ENCODE measurements around the gene KDM3B.

KDM3B gene

DNA sequence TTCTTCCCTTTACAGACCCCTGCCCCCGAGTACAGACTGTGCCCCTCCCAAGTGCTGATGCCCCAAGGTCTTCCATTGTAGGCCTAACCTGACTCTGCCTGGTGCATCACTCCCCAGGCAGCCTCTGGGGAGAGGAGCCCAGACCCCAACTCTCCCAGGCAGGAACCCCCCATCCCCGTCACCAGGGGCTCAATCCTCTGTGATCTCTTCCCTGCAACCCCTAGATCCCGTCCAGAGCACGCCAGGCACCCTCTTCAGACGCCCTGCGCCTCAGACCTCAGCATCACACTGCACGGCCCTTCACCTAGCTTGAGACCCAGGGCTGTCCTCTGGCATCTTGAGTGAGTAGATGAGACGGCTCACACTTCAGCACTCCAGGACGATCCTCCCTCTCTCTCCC, 106.4 kb downstream of the KDM3B start:
- no peaks in the 10 kb centered on the region for H3K9me2 ChIP-seq (replicated peaks; ENCODE audit: low read depth, low read length)
- H3F3A ChIP-seq (ENCODE audit: low read depth) = no peaks in the 10 kb centered on the region
- H3K4me2 ChIP-seq (ENCODE audit: low read depth, low read length, poor library complexity, severe bottlenecking) = peak overlapping the region; percentile 26
- H4K20me1 ChIP-seq (ENCODE audit: insufficient read depth, low read length, poor library complexity, severe bottlenecking) = no peaks in the 10 kb centered on the region
- H3K9ac ChIP-seq (ENCODE audit: low read depth, low read length, poor library complexity, severe bottlenecking) = peak overlapping the region; percentile 50
- H3K36me3 ChIP-seq (ENCODE audit: insufficient read depth, low read length) = no peaks in the 10 kb centered on the region
- TF ChIP-seq, protein P1, sequence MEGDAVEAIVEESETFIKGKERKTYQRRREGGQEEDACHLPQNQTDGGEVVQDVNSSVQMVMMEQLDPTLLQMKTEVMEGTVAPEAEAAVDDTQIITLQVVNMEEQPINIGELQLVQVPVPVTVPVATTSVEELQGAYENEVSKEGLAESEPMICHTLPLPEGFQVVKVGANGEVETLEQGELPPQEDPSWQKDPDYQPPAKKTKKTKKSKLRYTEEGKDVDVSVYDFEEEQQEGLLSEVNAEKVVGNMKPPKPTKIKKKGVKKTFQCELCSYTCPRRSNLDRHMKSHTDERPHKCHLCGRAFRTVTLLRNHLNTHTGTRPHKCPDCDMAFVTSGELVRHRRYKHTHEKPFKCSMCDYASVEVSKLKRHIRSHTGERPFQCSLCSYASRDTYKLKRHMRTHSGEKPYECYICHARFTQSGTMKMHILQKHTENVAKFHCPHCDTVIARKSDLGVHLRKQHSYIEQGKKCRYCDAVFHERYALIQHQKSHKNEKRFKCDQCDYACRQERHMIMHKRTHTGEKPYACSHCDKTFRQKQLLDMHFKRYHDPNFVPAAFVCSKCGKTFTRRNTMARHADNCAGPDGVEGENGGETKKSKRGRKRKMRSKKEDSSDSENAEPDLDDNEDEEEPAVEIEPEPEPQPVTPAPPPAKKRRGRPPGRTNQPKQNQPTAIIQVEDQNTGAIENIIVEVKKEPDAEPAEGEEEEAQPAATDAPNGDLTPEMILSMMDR (conservative IDR thresholded peaks at IDR 0.05; ENCODE audit: low read length) = no peak
- no peak for TF ChIP-seq EZH2phosphoT487 (IDR thresholded peaks at IDR 0.05; ENCODE audit: borderline replicate concordance)
- H3K27me3 ChIP-seq (ENCODE audit: insufficient read depth, low read length, poor library complexity, severe bottlenecking) = no peaks in the 10 kb centered on the region
- H3K4me3 ChIP-seq (ENCODE audit: low read length, poor library complexity, severe bottlenecking) = no peak overlapping the region
- peak overlapping the region; percentile 53; the same call in 1 of the 2 replicates for H2AFZ ChIP-seq (ENCODE audit: low read length)
- no peaks in the 10 kb centered on the region for H3K79me2 ChIP-seq (ENCODE audit: insufficient read depth, low read length)
- H3K9me3 ChIP-seq (ENCODE audit: insufficient read depth, low read depth, low read length) = no peaks in the 10 kb centered on the region
- peaks cover 37% of the 10 kb centered on the region for H3K4me1 ChIP-seq (ENCODE audit: insufficient read depth, low read length, poor library complexity, severe bottlenecking)

DNA sequence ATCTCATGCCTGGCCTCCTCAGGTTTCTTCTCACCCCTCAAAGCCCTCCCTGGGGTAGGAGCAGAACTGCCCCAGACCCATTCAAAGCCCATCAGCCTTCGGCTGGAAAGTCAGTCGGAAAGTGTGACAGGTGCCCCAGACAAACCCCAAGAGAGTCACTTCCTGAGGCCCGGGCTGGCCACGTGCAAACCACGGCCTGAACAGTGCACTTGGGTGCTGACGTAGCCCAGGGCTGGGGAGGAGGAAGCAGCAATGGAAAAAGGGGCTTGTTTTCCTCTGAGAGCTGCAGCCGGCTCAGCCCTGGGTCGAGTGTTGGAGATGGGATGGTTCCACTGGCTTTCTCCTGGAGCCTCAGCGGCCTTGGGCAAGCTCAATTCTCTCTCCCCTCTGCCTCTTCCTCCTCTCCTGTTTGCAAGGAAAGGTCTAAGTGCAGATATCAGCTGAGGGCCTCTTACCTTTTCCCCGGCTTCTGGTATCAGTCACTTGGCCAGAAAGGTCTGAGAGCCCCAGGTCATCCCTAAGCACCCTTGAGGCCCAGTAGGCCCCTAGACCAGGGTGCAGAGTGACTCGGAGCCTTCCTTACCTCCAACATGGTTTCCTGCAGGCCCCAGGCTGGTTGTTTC, 106.9 kb downstream of the KDM3B start:
- Histone ChIP-seq H2AFZ (ENCODE audit: low read length) (peak overlapping the region; percentile 53), H3K4me3 (ENCODE audit: low read length, poor library complexity, severe bottlenecking) (no peak overlapping the region), H3K79me2 (ENCODE audit: insufficient read depth, low read length) (no peaks in the 10 kb centered on the region), H3F3A (ENCODE audit: low read depth) (no peaks in the 10 kb centered on the region), H3K4me1 (ENCODE audit: insufficient read depth, low read length, poor library complexity, severe bottlenecking) (peaks cover 37% of the 10 kb centered on the region), H3K36me3 (ENCODE audit: insufficient read depth, low read length) (no peaks in the 10 kb centered on the region), H3K9me2 (replicated peaks; ENCODE audit: low read depth, low read length) (no peaks in the 10 kb centered on the region), H4K20me1 (ENCODE audit: insufficient read depth, low read length, poor library complexity, severe bottlenecking) (no peaks in the 10 kb centered on the region), H3K9me3 (ENCODE audit: insufficient read depth, low read depth, low read length) (no peaks in the 10 kb centered on the region), H3K9ac (ENCODE audit: low read depth, low read length, poor library complexity, severe bottlenecking) (peak overlapping the region; percentile 50), H3K27me3 (ENCODE audit: insufficient read depth, low read length, poor library complexity, severe bottlenecking) (no peaks in the 10 kb centered on the region), H3K4me2 (ENCODE audit: low read depth, low read length, poor library complexity, severe bottlenecking) (peak overlapping the region; percentile 26)
- TF ChIP-seq, protein P1 (conservative IDR thresholded peaks at IDR 0.05; ENCODE audit: low read length) = no peak

DNA sequence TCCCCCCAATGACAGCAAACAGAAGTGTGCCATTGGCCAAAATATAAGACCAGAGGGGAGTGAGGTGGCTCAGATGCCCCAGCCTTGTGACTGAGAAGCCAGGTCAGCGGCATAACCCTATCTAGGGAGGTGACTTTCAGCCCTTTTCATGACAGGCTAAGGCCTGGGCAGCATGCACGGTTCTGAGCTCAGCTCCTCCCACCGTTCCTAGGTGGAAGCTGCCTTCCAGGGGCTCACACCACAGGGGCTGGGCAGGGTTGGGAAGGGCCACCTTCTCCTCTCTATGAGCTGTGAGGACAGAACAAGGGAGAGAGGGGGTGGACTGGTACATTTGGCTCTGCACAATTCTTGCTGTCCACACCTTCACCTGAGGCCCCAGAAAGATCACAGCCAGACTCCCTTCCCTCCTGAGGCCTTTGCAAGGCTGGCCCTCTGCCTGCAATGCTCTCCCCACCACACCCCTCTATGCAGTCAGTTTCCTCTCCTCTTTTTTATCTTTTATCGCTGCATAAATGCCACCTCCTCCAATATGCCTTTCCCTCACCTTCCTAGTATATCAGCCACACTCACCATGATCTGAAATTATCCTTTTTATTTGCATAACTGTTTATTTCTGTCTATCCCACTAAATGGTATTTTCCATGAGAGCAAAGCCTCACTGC, 107.7 kb downstream of the KDM3B start:
- Histone ChIP-seq H3K9me3 (ENCODE audit: insufficient read depth, low read depth, low read length) (no peaks in the 10 kb centered on the region), H3K9ac (ENCODE audit: low read depth, low read length, poor library complexity, severe bottlenecking) (peak overlapping the region; percentile 50), H3F3A (ENCODE audit: low read depth) (no peaks in the 10 kb centered on the region), H4K20me1 (ENCODE audit: insufficient read depth, low read length, poor library complexity, severe bottlenecking) (no peaks in the 10 kb centered on the region), H3K79me2 (ENCODE audit: insufficient read depth, low read length) (no peaks in the 10 kb centered on the region), H2AFZ (ENCODE audit: low read length) (no peak overlapping the region), H3K4me1 (ENCODE audit: insufficient read depth, low read length, poor library complexity, severe bottlenecking) (peaks cover 37% of the 10 kb centered on the region), H3K27me3 (ENCODE audit: insufficient read depth, low read length, poor library complexity, severe bottlenecking) (no peaks in the 10 kb centered on the region), H3K36me3 (ENCODE audit: insufficient read depth, low read length) (no peaks in the 10 kb centered on the region), H3K4me2 (ENCODE audit: low read depth, low read length, poor library complexity, severe bottlenecking) (peak overlapping the region; percentile 26), H3K9me2 (replicated peaks; ENCODE audit: low read depth, low read length) (no peaks in the 10 kb centered on the region), H3K4me3 (ENCODE audit: low read length, poor library complexity, severe bottlenecking) (no peak overlapping the region)
- TF ChIP-seq EZH2phosphoT487 (IDR thresholded peaks at IDR 0.05; ENCODE audit: borderline replicate concordance) = no peak
- TF ChIP-seq, protein P1 (conservative IDR thresholded peaks at IDR 0.05; ENCODE audit: low read length) = no peak
